Nephron progenitor cell (in vitro differentiated cells): ENCODE results near the gene RPTOR.

Experiments used
- DNase-seq: peaks from one replicate; pipeline ENCODE4 v3.0.0; 2021
- H3K27ac Mint-ChIP-seq: 2 replicates; pipeline ENCODE4 v1.8.0; 2021; ENCODE audit warnings: mild to moderate bottlenecking, moderate library complexity, mixed read lengths
- H3K27me3 Mint-ChIP-seq: 2 replicates; pipeline ENCODE4 v1.8.0; 2021; ENCODE audit warnings: mild to moderate bottlenecking, low read depth, mixed read lengths; ENCODE audit not compliant: poor library complexity
- H3K36me3 Mint-ChIP-seq: 2 replicates; pipeline ENCODE4 v1.8.0; 2021; ENCODE audit warnings: low read depth, mixed read lengths
- H3K4me1 Mint-ChIP-seq: 2 replicates; pipeline ENCODE4 v1.8.0; 2021; ENCODE audit warnings: mixed read lengths
- H3K4me3 Mint-ChIP-seq: 2 replicates; pipeline ENCODE4 v1.8.0; 2021; ENCODE audit warnings: mild to moderate bottlenecking, moderate library complexity, mixed read lengths
- H3K9me3 Mint-ChIP-seq: 2 replicates; pipeline ENCODE4 v1.8.0; 2021; ENCODE audit warnings: mild to moderate bottlenecking, moderate library complexity, mixed read lengths
- CTCF ChIP-seq: fragments of 200-600 bp; sonication (generic); IDR thresholded peaks from 2 replicates; pipeline ENCODE4 v1.5.0; 2021; ENCODE audit warnings: antibody characterized with exemption

RPTOR gene

GRCh38 chr17:80886641-80887573 lies 342.3 kb downstream of the RPTOR start:
- Mint-ChIP-seq H3K4me1 (peaks cover 23% of the 10 kb centered on the region), H3K27ac (peak overlapping the region; percentile 29), H3K27me3 (no peaks in the 10 kb centered on the region), H3K36me3 (peaks cover 30% of the 10 kb centered on the region), H3K9me3 (no peaks in the 10 kb centered on the region), H3K4me3 (no peak overlapping the region)
- DNase-seq, result no peak
- no peak for TF ChIP-seq CTCF

- Mint-ChIP-seq H3K4me1 (peaks cover 31% of the 10 kb centered on the region), H3K9me3 (no peaks in the 10 kb centered on the region), H3K4me3 (no peak overlapping the region), H3K36me3 (peaks cover 25% of the 10 kb centered on the region), H3K27me3 (no peaks in the 10 kb centered on the region), H3K27ac (no peak overlapping the region)
- TF ChIP-seq CTCF, result no peak
- DNase-seq, result no peak
Measured at GRCh38 chr17:80887639-80888175, 343.1 kb downstream of the RPTOR start.

- no peak for DNase-seq
- Mint-ChIP-seq H3K9me3 (no peaks in the 10 kb centered on the region), H3K36me3 (peaks cover 20% of the 10 kb centered on the region), H3K27ac (peak overlapping the region; percentile 96), H3K4me3 (no peak overlapping the region), H3K27me3 (no peaks in the 10 kb centered on the region), H3K4me1 (peaks cover 39% of the 10 kb centered on the region)
- TF ChIP-seq CTCF, result no peak
Measured at GRCh38 chr17:80888276-80889160, 343.9 kb downstream of the RPTOR start.

GRCh38 chr17:80889231-80890195 lies 344.9 kb downstream of the RPTOR start:
- no peak for TF ChIP-seq CTCF
- no peak overlapping the region for H3K4me3 Mint-ChIP-seq
- H3K27me3 Mint-ChIP-seq, result no peaks in the 10 kb centered on the region
- peaks cover 28% of the 10 kb centered on the region for H3K36me3 Mint-ChIP-seq
- H3K27ac Mint-ChIP-seq, result peak overlapping the region; percentile 96
- DNase-seq, result no peak
- no peaks in the 10 kb centered on the region for H3K9me3 Mint-ChIP-seq
- peaks cover 48% of the 10 kb centered on the region for H3K4me1 Mint-ChIP-seq
